ENCODE data around the gene MBNL2. TPM values are rescaled to one million over a fixed set of nuclear protein-coding genes. Genes with fewer than 3 reads are reported as not detected.
A peak's percentile ranks its signal among the peaks of the same experiment; 100 is the strongest.
"Not testable (repeated sequence)": the region's sequence is repeated elsewhere in the genome, so short reads cannot be mapped to it uniquely, and the experiment has no call there.

MBNL2 gene
- total RNA-seq, 2 donors from 2014 or later: 13.4 to 27.2 TPM

- H3K4me3 Mint-ChIP-seq: no peak overlapping the region
- no peaks in the 10 kb centered on the region for H3K27me3 Mint-ChIP-seq
- peak; percentile 63 for ATAC-seq (replicated peaks)
- peaks cover 9% of the 10 kb centered on the region for H3K4me1 Mint-ChIP-seq
- H3K27ac Mint-ChIP-seq: no peak overlapping the region
- H3K36me3 Mint-ChIP-seq (ENCODE audit: low read depth): peaks cover 62% of the 10 kb centered on the region
- H3K9me3 Mint-ChIP-seq: no peaks in the 10 kb centered on the region
These were observed 122.4 kb downstream of the MBNL2 start for GRCh38 chr13:97344265-97345175.

DNA sequence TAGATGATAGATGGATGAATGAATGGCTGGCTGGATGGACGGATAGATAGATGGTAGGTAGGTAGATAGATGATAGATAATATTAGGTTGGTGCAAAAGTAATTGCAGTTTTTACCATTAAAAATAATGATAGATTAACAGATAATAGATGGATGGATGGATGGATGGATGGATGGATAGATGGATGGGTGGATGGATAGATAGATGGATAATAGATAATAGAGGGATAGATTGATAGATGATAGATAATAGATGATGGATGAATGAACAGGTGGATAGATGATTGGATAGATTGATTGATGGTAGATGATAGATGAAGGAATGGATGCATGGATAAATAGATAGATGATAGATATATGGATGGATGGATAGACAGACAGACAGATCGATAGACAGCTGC lies 124.0 kb downstream of the MBNL2 start:
- no peak overlapping the region for H3K27ac Mint-ChIP-seq
- H3K4me1 Mint-ChIP-seq: peaks cover 9% of the 10 kb centered on the region
- ATAC-seq (replicated peaks): no peak
- no peaks in the 10 kb centered on the region for H3K9me3 Mint-ChIP-seq
- no peak overlapping the region for H3K4me3 Mint-ChIP-seq
- peaks cover 78% of the 10 kb centered on the region for H3K36me3 Mint-ChIP-seq (ENCODE audit: low read depth)
- H3K27me3 Mint-ChIP-seq: no peaks in the 10 kb centered on the region

DNA sequence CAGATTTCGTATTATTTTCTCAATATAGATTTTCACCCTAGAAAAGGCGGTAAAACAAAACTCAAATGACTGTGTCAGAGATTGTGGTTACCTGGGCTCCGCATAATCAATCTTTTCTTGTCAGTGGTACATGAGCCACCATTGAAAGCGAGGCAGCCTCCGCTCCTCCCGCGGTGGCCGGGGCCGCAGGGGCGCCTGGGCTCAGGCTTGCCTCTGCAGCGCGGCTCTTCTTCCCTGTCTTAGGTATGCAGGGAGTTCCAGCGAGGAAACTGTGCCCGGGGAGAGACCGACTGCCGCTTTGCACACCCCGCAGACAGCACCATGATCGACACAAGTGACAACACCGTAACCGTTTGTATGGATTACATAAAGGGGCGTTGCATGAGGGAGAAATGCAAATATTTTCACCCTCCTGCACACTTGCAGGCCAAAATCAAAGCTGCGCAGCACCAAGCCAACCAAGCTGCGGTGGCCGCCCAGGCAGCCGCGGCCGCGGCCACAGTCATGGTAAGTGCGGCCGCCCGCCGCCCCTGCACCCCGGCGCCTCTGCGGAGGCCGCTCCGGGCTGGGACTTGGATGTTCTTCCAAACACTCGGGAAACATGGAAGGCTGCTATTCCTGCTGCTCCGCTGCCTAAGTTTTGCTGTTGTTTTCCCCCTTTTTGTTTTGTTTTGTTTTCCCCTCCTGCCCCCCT lies 124.6 kb downstream of the MBNL2 start:
- H3K27me3 Mint-ChIP-seq: no peaks in the 10 kb centered on the region
- no peak overlapping the region for H3K4me3 Mint-ChIP-seq
- ATAC-seq (replicated peaks): no peak
- H3K9me3 Mint-ChIP-seq: no peaks in the 10 kb centered on the region
- H3K27ac Mint-ChIP-seq: no peak overlapping the region
- peaks cover 9% of the 10 kb centered on the region for H3K4me1 Mint-ChIP-seq
- peaks cover 84% of the 10 kb centered on the region for H3K36me3 Mint-ChIP-seq (ENCODE audit: low read depth)

GRCh38 chr13:97347255-97347932 lies 125.3 kb downstream of the MBNL2 start:
- H3K36me3 Mint-ChIP-seq (ENCODE audit: low read depth): peaks cover 82% of the 10 kb centered on the region
- no peak overlapping the region for H3K4me3 Mint-ChIP-seq
- no peaks in the 10 kb centered on the region for H3K27me3 Mint-ChIP-seq
- H3K27ac Mint-ChIP-seq: no peak overlapping the region
- ATAC-seq (replicated peaks): no peak
- H3K4me1 Mint-ChIP-seq: peaks cover 9% of the 10 kb centered on the region
- H3K9me3 Mint-ChIP-seq: no peaks in the 10 kb centered on the region

DNA sequence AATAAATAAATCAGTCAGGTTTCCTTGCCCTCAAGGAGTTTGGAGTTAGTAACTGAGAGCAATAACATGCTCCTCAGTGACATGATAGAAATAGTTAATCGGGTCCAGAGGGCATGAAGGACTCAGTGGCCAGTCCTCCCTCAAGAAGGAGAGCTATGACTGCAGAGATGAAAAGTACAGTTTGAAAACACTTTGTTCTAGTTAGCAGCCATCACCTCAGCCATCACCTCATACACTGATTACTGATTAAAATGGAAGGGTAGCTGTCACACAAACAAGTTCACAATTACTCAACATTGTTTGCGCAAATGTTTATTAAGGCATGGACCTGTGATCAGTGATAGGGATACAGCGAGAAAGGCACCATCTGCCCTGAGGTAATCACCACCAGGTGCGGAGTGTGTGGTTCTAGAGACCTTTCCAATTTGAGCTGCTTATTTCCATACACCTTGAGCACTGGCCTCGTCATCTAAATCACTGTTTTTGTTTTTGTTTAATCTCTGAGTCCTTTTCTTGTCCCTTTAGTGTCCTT lies 126.5 kb downstream of the MBNL2 start:
- peaks cover 79% of the 10 kb centered on the region for H3K36me3 Mint-ChIP-seq (ENCODE audit: low read depth)
- H3K4me3 Mint-ChIP-seq: no peak overlapping the region

DNA sequence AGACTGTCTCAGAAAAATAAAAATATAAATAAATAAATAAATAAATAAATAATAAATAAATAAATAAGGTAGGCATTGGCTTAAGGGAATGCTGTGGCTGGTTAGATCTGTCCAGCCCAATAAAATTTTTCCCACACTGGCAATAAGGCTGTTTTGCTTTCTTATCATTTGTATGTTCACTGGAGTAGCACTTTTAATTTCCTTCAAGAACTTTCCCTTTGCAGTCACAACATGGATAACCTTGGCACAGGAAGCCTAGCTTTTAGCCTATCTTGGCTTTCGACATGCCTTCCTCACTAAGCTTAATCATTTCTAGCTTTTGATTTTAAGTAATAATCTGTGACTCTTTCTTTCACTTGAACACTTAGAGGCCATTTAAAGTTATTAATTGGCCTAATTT lies 129.9 kb downstream of the MBNL2 start:
- not testable (repeated sequence) for H3K4me3 Mint-ChIP-seq; ATAC-seq (replicated peaks); H3K9me3 Mint-ChIP-seq

More for the DNA sequence above, 126.5 kb downstream of the MBNL2 start:
- Mint-ChIP-seq H3K27ac (no peak overlapping the region), H3K27me3 (no peaks in the 10 kb centered on the region), H3K9me3 (no peaks in the 10 kb centered on the region), H3K4me1 (peaks cover 5% of the 10 kb centered on the region)
- no peak for ATAC-seq (replicated peaks)

GRCh38 chr13:97352815-97353214 lies 130.7 kb downstream of the MBNL2 start:
- no peak for ATAC-seq (replicated peaks)
- H3K9me3 Mint-ChIP-seq: no peaks in the 10 kb centered on the region
- peak overlapping the region; percentile 19 for H3K27ac Mint-ChIP-seq
- H3K27me3 Mint-ChIP-seq: no peaks in the 10 kb centered on the region
- H3K4me3 Mint-ChIP-seq: no peak overlapping the region
- H3K36me3 Mint-ChIP-seq (ENCODE audit: low read depth): peaks cover 88% of the 10 kb centered on the region
- no peaks in the 10 kb centered on the region for H3K4me1 Mint-ChIP-seq

More for the DNA sequence above, 129.9 kb downstream of the MBNL2 start:
- H3K27me3 Mint-ChIP-seq, H3K4me1 Mint-ChIP-seq, H3K27ac Mint-ChIP-seq: not testable (repeated sequence)
- H3K36me3 Mint-ChIP-seq (ENCODE audit: low read depth): peaks cover 88% of the 10 kb centered on the region

DNA sequence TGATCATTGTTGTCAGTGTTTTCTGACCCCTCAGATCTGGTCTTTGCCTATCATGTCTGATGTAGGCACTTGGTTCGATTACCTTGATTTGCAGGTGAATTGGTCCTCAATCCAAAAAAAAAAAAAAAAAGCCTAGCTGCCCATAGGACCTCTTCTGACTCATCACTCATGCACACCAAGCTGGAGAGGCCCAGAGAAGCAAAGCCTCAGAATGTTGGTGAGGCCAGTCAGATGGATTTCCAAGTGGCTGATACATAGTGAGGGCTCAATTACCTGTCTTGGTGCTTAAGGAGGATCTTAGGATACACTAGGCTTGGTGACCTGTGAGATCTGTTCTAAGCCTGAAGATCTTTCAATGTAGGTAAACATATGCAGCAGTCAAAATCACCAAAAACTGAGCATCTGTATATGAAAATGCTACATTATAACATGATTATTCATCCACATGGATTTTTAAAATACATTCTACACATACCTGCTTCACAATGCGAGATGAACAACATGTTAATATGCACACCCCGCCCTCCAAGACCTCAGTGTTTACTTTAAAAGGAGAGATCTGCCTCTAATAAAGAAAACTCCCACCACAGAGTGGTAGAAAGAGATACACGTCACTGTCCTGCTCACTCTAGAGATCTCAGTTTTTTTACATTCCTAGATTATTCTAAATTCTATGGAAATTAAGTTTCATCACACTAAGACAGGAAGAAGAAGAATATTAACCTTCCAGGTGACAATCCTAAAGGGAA lies 132.0 kb downstream of the MBNL2 start:
- H3K27ac Mint-ChIP-seq: peak overlapping the region; percentile 62
- H3K27me3 Mint-ChIP-seq: no peaks in the 10 kb centered on the region
- H3K9me3 Mint-ChIP-seq: no peaks in the 10 kb centered on the region
- peaks cover 83% of the 10 kb centered on the region for H3K36me3 Mint-ChIP-seq (ENCODE audit: low read depth)
- no peaks in the 10 kb centered on the region for H3K4me1 Mint-ChIP-seq
- no peak for ATAC-seq (replicated peaks)
- no peak overlapping the region for H3K4me3 Mint-ChIP-seq

DNA sequence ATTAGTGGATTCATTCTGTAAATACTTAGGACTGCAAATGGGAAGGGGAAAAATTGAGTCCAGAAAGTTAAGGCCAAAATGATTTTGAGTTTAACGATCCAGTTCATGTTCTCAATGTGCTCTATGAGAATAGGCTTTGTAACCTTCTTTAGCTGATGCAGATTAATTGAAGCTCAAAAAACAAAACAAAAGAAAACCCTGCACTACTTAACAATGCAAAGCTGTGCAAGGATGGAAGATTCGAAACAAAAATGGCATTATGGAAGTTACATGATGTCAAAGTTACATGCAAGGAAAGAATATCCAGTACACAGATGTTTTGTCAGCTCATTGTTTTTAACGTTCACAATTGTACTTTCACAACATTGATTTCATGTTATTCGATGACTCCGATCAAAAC lies 132.7 kb downstream of the MBNL2 start:
- peak overlapping the region; percentile 62 for H3K27ac Mint-ChIP-seq
- H3K4me3 Mint-ChIP-seq: no peak overlapping the region
- peaks cover 76% of the 10 kb centered on the region for H3K36me3 Mint-ChIP-seq (ENCODE audit: low read depth)
- no peaks in the 10 kb centered on the region for H3K4me1 Mint-ChIP-seq
- no peaks in the 10 kb centered on the region for H3K27me3 Mint-ChIP-seq
- ATAC-seq (replicated peaks): no peak
- no peaks in the 10 kb centered on the region for H3K9me3 Mint-ChIP-seq

DNA sequence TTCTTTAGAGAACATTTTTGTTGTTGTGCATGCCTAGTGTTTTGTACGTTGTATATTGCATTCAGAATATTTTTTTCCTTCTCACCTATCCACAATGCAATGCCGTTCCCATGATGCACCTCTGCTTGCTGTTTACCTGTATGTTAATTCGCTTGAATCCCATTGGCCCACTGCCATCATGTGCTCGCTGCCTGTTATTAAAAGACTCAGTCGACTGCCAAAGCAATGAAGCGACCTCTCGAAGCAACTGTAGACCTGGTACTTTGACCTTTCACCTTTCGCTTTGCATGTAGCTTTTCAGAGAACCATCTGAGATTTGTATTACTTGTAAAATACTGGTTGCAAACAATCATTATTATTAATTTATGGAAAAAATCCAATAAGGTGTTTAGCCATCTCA lies 134.5 kb downstream of the MBNL2 start:
- Mint-ChIP-seq H3K27ac (no peak overlapping the region), H3K4me1 (no peaks in the 10 kb centered on the region), H3K9me3 (no peaks in the 10 kb centered on the region), H3K36me3 (ENCODE audit: low read depth) (peaks cover 73% of the 10 kb centered on the region), H3K27me3 (no peaks in the 10 kb centered on the region), H3K4me3 (no peak overlapping the region)
- ATAC-seq (replicated peaks): no peak

DNA sequence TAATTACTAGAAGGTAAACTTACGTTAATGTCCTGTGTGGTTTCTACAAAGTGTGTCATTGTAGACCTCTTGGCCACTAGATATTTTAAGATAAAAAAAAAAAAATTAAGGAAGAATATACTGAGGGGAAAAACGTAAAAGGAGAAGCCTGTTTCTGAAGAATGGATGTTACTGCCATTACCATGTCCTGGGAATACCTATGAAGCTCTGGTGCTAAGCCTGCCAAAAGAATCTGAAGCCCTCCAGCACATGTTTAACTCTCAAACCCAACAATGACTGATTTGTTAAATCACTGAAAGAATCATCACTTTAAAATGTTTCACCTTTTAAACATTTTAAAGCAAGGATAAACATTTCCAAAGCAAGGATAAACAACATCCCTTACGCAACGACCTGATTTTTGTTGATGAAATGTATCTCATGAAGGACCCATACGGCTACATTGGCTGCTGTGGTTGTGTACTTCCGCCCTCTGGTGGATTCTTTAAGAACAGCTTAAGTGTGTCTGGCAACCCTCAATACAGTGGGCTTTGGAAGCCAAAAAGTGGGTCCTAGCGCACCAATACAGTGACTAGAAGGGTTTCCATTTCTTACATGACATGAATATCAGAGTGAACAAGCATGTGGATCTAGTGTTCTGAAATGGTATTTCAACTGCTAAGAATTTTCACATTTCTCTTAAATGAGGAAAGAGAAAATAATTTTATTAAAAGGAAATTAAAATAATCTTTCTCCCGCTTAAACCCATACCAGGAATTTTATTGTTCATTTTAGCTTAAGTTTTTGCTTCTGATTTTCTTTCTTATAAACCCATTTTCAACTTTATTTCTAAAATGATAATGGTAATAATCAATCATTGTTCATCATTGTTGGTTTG lies 137.3 kb downstream of the MBNL2 start:
- Mint-ChIP-seq H3K36me3 (ENCODE audit: low read depth) (peaks cover 77% of the 10 kb centered on the region), H3K27ac (no peak overlapping the region), H3K9me3 (no peaks in the 10 kb centered on the region), H3K27me3 (no peaks in the 10 kb centered on the region), H3K4me3 (no peak overlapping the region), H3K4me1 (no peaks in the 10 kb centered on the region)
- peak; percentile 83 for ATAC-seq (replicated peaks)

GRCh38 chr13:97360610-97361009 lies 138.5 kb downstream of the MBNL2 start:
- peaks cover 5% of the 10 kb centered on the region for H3K4me1 Mint-ChIP-seq
- no peak overlapping the region for H3K27ac Mint-ChIP-seq
- no peak for ATAC-seq (replicated peaks)
- H3K9me3 Mint-ChIP-seq: no peaks in the 10 kb centered on the region
- peaks cover 78% of the 10 kb centered on the region for H3K36me3 Mint-ChIP-seq (ENCODE audit: low read depth)
- H3K27me3 Mint-ChIP-seq: no peaks in the 10 kb centered on the region
- no peak overlapping the region for H3K4me3 Mint-ChIP-seq

DNA sequence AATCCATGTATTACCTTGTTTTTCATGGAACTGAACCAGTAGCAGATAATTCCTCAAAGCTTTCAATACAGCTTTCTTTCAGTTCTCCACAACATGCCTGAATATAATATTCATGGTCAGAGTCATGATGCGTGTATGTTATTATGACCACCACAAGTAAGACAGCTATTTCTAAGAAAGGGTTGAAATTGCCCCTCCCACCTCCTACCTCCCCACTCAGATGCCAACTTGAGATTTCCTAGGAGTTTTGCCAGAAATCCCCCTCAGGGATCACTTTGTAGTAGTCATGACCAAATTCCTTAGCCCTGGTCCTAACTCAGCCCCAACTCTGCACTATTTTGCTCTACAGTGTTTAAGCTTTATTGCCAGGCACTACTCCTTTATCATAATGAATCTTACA lies 141.9 kb downstream of the MBNL2 start:
- H3K36me3 Mint-ChIP-seq (ENCODE audit: low read depth): peaks cover 71% of the 10 kb centered on the region
- H3K4me3 Mint-ChIP-seq: no peak overlapping the region
- H3K4me1 Mint-ChIP-seq: peaks cover 17% of the 10 kb centered on the region
- no peaks in the 10 kb centered on the region for H3K27me3 Mint-ChIP-seq
- ATAC-seq (replicated peaks): no peak
- no peak overlapping the region for H3K27ac Mint-ChIP-seq
- H3K9me3 Mint-ChIP-seq: no peaks in the 10 kb centered on the region
